Femur (tissue), 1 donor: ENCODE measurements around the gene ARFGAP3.
A peak's percentile ranks its signal among the peaks of the same experiment; 100 is the strongest.

Experiments used
- DNase-seq: peaks from one replicate; pipeline ENCODE4 v3.0.0-alpha.2; 2017

The ARFGAP3 gene

GRCh38 chr22:42860968-42861367 is 3.9 kb upstream of the ARFGAP3 start:
- no peak for DNase-seq

GRCh38 chr22:42857845-42858481 is 890 bp upstream of the ARFGAP3 start:
- DNase-seq: no peak

- peak; percentile 71 for DNase-seq
These were observed 751 bp downstream of the ARFGAP3 start for GRCh38 chr22:42856179-42856864.

GRCh38 chr22:42855721-42856120 is 1.4 kb downstream of the ARFGAP3 start:
- no peak for DNase-seq

GRCh38 chr22:42855211-42855610 is 1.9 kb downstream of the ARFGAP3 start:
- no peak for DNase-seq

- no peak for DNase-seq
These were observed 8.0 kb downstream of the ARFGAP3 start for GRCh38 chr22:42848941-42849550.

- no peak for DNase-seq
These were observed 10.0 kb downstream of the ARFGAP3 start for GRCh38 chr22:42847110-42847509.

- no peak for DNase-seq
These were observed 12.3 kb downstream of the ARFGAP3 start for GRCh38 chr22:42844756-42845155.

- DNase-seq: no peak
These were observed 14.3 kb downstream of the ARFGAP3 start for GRCh38 chr22:42842658-42843370.

GRCh38 chr22:42841444-42841843 is 15.6 kb downstream of the ARFGAP3 start:
- DNase-seq: no peak

GRCh38 chr22:42837556-42837955 is 19.5 kb downstream of the ARFGAP3 start:
- DNase-seq: no peak

GRCh38 chr22:42836026-42836425 is 21.0 kb downstream of the ARFGAP3 start:
- no peak for DNase-seq

GRCh38 chr22:42834177-42834949 is 22.7 kb downstream of the ARFGAP3 start:
- no peak for DNase-seq

- no peak for DNase-seq
These were observed 24.0 kb downstream of the ARFGAP3 start for GRCh38 chr22:42833104-42833503.

- DNase-seq: no peak
These were observed 25.4 kb downstream of the ARFGAP3 start for GRCh38 chr22:42831712-42832111.

GRCh38 chr22:42830161-42830560 is 26.9 kb downstream of the ARFGAP3 start:
- DNase-seq: no peak

GRCh38 chr22:42829302-42829701 is 27.8 kb downstream of the ARFGAP3 start:
- no peak for DNase-seq

- DNase-seq: no peak
These were observed 31.3 kb downstream of the ARFGAP3 start for GRCh38 chr22:42825796-42826195.

- DNase-seq: no peak
These were observed 35.7 kb downstream of the ARFGAP3 start for GRCh38 chr22:42821386-42821785.

- DNase-seq: no peak
These were observed 36.9 kb downstream of the ARFGAP3 start for GRCh38 chr22:42820045-42820763.

GRCh38 chr22:42819412-42820044 is 37.5 kb downstream of the ARFGAP3 start:
- no peak for DNase-seq

GRCh38 chr22:42817556-42817955 is 39.5 kb downstream of the ARFGAP3 start:
- no peak for DNase-seq
